Tibial nerve (tissue), 3 donors: Measurements from ENCODE around the gene PRSS16.

ENCODE experiments used
- CTCF ChIP-seq, 5 experiments: fragments of 200-600 bp in 3 of 5; fragments of 450-650 bp in 2 of 5; sonication (generic) in 3 of 5; IDR thresholded peaks; one replicate each; pipeline ENCODE4 v1.5.1; 2016 to 2019; ENCODE audit warnings: antibody characterized with exemption in 5 of 5, mild to moderate bottlenecking in 3 of 5, moderate library complexity in 2 of 5
- POLR2A ChIP-seq, 2 donors: fragments of 450-650 bp; IDR thresholded peaks; one replicate each; pipeline ENCODE4 v1.6.1; 2017; ENCODE audit warnings: antibody characterized with exemption in 2 of 2, mild to moderate bottlenecking in 2 of 2, moderate library complexity in 2 of 2

- TF ChIP-seq CTCF (IDR thresholded peaks at IDR 0.05) (no peak), POLR2A (IDR thresholded peaks at IDR 0.05) (no peak)
Measured at GRCh38 chr6:27255866-27256265, 8.4 kb downstream of the PRSS16 start.
